HG02763 (cell line): ENCODE data around the gene RNU1-3.
"Not testable (repeated sequence)": the region's sequence is repeated elsewhere in the genome, so short reads cannot be mapped to it uniquely, and the experiment has no call there.

Experiments
- ATAC-seq: cut with Tn5 transposase; IDR thresholded peaks from one replicate; pipeline ENCODE4 v1.9.1; 2021; ENCODE audit warnings: mild to moderate bottlenecking, moderate library complexity; ENCODE audit not compliant: unreplicated experiment

RNU1-3 gene

GRCh38 chr1:16623337-16623736 lies 43.4 kb downstream of the RNU1-3 start:
- not testable (repeated sequence) for ATAC-seq

- not testable (repeated sequence) for ATAC-seq
Observed at GRCh38 chr1:16621681-16622315, 45.0 kb downstream of the RNU1-3 start.

- ATAC-seq, result no peak
Observed at GRCh38 chr1:16621300-16621658, 45.5 kb downstream of the RNU1-3 start.

GRCh38 chr1:16619803-16620501 lies 46.8 kb downstream of the RNU1-3 start:
- ATAC-seq, result not testable (repeated sequence)

GRCh38 chr1:16618719-16619118 lies 48.0 kb downstream of the RNU1-3 start:
- ATAC-seq, result no peak

- no peak for ATAC-seq
Observed at GRCh38 chr1:16617778-16618580, 48.8 kb downstream of the RNU1-3 start.

GRCh38 chr1:16617114-16617631 lies 49.6 kb downstream of the RNU1-3 start:
- no peak for ATAC-seq
